Measurements from ENCODE around the gene ADGRE1. TPM values are rescaled to one million over a fixed set of nuclear protein-coding genes. Genes with fewer than 3 reads are reported as not detected.

The ADGRE1 gene
- polyA plus RNA-seq, 4 donors = 0.12 to 1.9 (median 0.38) TPM

DNA sequence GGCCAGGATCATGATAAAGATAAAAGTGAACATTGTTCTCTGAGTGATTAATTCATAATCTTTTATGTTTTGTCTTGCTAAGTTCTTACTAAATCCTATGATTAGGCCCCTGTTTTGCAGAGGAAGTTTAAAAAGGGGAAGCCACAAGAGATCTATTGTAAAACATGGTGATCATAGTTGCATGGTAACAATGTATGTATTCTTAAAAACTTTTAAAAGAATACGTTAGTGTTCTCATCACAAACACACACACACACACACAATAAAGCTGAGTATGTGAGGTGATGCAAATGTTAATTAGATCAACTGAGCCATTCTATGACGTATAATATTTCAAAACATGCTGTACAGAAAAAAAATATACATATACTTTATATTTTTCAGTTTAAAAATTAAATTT is 82.6 kb downstream of the ADGRE1 start:
- H3K9me3 ChIP-seq (ENCODE audit: control insufficient read depth in 2 of 2, insufficient read depth in 1 of 2, low read depth in 1 of 2, low read length in 1 of 2) = no peaks in the 10 kb centered on the region
- H3K27ac ChIP-seq (ENCODE audit: low read depth in 1 of 3, low read length in 2 of 3) = no peak overlapping the region
- no peaks in the 10 kb centered on the region for H3K36me3 ChIP-seq (ENCODE audit: control insufficient read depth in 3 of 3, insufficient read depth in 2 of 3, low read depth in 1 of 3, low read length in 3 of 3)
- WGBS, 3 donors = 72 to 73% (median 72%) methylated on average over 2 of the region's 2 CpGs
- DNase-seq = no peak
- H3K4me3 ChIP-seq (ENCODE audit: low read depth in 1 of 3, low read length in 3 of 3) = no peak overlapping the region
- no peak for FAIRE-seq
- no peaks in the 10 kb centered on the region for H3K27me3 ChIP-seq (ENCODE audit: control insufficient read depth in 3 of 3, insufficient read depth in 3 of 3, low read length in 3 of 3)
- H3K4me1 ChIP-seq (ENCODE audit: control insufficient read depth in 3 of 3, insufficient read depth in 2 of 3, low read depth in 1 of 3, low read length in 2 of 3) = no peaks in the 10 kb centered on the region

DNA sequence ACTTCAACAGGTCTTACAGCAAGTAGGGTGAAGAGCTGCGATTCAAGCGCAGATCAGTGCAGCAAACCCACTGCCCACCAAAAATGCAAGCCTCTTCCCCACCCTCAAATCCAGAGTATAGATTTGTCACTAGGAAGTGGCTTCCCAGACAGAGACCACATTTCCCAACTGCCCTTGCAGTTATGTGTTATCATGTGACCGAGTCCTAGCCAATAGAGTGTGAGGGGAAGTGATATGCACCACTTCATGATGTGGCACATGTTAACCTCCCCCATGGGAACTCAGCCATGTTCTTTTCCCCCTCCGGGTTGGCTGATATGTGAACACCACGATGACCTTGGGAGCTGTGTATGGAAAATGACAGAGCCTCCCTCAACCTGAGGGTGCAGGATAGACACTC is 83.1 kb downstream of the ADGRE1 start:
- no peaks in the 10 kb centered on the region for H3K27me3 ChIP-seq (ENCODE audit: control insufficient read depth in 3 of 3, insufficient read depth in 3 of 3, low read length in 3 of 3)
- no peaks in the 10 kb centered on the region for H3K9me3 ChIP-seq (ENCODE audit: control insufficient read depth in 2 of 2, insufficient read depth in 1 of 2, low read depth in 1 of 2, low read length in 1 of 2)
- no peaks in the 10 kb centered on the region for H3K4me1 ChIP-seq (ENCODE audit: control insufficient read depth in 3 of 3, insufficient read depth in 2 of 3, low read depth in 1 of 3, low read length in 2 of 3)
- no peak overlapping the region for H3K27ac ChIP-seq (ENCODE audit: low read depth in 1 of 3, low read length in 2 of 3)
- no peak overlapping the region for H3K4me3 ChIP-seq (ENCODE audit: low read depth in 1 of 3, low read length in 3 of 3)
- DNase-seq (no peak), FAIRE-seq (no peak)
- 82 to 88% (median 86%) methylated on average over 5 of the region's 5 CpGs for WGBS, 3 donors
- no peaks in the 10 kb centered on the region for H3K36me3 ChIP-seq (ENCODE audit: control insufficient read depth in 3 of 3, insufficient read depth in 2 of 3, low read depth in 1 of 3, low read length in 3 of 3)

DNA sequence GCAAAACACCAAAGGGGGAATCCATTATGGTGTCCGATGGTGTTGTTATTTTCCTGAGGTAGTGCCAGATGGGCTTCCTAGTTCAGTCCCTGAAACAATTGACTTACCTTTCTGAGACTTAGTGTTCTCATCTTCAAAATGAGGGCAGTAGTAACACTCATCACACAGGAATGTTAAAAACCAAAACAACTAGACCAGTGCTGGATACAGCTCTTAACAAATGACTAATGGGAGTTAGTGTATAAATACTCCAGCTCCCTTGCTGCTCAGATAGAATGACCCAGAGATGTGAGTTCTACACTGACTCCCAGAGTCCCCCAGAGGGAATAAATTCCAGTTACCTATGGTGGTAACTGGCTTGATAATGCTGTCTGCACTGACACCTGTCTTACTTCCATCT is 84.0 kb downstream of the ADGRE1 start:
- no peak overlapping the region for H3K4me3 ChIP-seq (ENCODE audit: low read depth in 1 of 3, low read length in 3 of 3)
- no peak overlapping the region for H3K27ac ChIP-seq (ENCODE audit: low read depth in 1 of 3, low read length in 2 of 3)
- no peaks in the 10 kb centered on the region for H3K9me3 ChIP-seq (ENCODE audit: control insufficient read depth in 2 of 2, insufficient read depth in 1 of 2, low read depth in 1 of 2, low read length in 1 of 2)
- H3K36me3 ChIP-seq (ENCODE audit: control insufficient read depth in 3 of 3, insufficient read depth in 2 of 3, low read depth in 1 of 3, low read length in 3 of 3) = no peaks in the 10 kb centered on the region
- no peak for DNase-seq
- H3K4me1 ChIP-seq (ENCODE audit: control insufficient read depth in 3 of 3, insufficient read depth in 2 of 3, low read depth in 1 of 3, low read length in 2 of 3) = no peaks in the 10 kb centered on the region
- no peak for FAIRE-seq
- WGBS, 3 donors = 88 to 100% (median 100%) methylated on average over 1 of the region's 1 CpG
- no peaks in the 10 kb centered on the region for H3K27me3 ChIP-seq (ENCODE audit: control insufficient read depth in 3 of 3, insufficient read depth in 3 of 3, low read length in 3 of 3)

DNA sequence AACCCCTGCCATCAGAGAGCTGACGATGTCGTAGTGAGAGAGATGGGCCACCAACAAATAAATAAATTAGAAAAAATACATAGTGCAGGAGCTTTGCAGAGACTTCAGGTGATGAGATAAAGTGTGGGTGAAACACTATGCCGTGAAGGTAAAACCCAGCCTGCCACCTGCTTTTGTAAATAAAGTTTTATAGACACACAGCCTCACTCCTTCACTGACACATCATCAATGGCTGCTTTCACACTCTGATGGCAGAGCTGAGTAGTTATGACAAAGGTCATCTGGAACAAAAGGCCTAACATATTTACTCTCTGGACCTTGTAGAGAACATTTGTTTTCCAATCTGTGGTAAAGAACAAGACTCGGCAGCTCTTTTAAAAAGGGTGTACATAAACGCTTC is 88.8 kb downstream of the ADGRE1 start:
- H3K9me3 ChIP-seq (ENCODE audit: control insufficient read depth in 2 of 2, insufficient read depth in 1 of 2, low read depth in 1 of 2, low read length in 1 of 2) = peaks cover 2 to 13% of the 10 kb centered on the region in 2 donors
- H3K36me3 ChIP-seq (ENCODE audit: control insufficient read depth in 3 of 3, insufficient read depth in 2 of 3, low read depth in 1 of 3, low read length in 3 of 3) = no peaks in the 10 kb centered on the region
- FAIRE-seq = no peak
- DNase-seq = no peak
- H3K4me1 ChIP-seq (ENCODE audit: control insufficient read depth in 3 of 3, insufficient read depth in 2 of 3, low read depth in 1 of 3, low read length in 2 of 3) = no peaks in the 10 kb centered on the region
- H3K4me3 ChIP-seq (ENCODE audit: low read depth in 1 of 3, low read length in 3 of 3) = no peak overlapping the region
- peaks cover 0 to 2% (median 0%) of the 10 kb centered on the region in 3 donors for H3K27me3 ChIP-seq (ENCODE audit: control insufficient read depth in 3 of 3, insufficient read depth in 3 of 3, low read length in 3 of 3)
- WGBS, 3 donors = 80 to 89% (median 89%) methylated on average over 5 of the region's 5 CpGs
- no peak overlapping the region for H3K27ac ChIP-seq (ENCODE audit: low read depth in 1 of 3, low read length in 2 of 3)

DNA sequence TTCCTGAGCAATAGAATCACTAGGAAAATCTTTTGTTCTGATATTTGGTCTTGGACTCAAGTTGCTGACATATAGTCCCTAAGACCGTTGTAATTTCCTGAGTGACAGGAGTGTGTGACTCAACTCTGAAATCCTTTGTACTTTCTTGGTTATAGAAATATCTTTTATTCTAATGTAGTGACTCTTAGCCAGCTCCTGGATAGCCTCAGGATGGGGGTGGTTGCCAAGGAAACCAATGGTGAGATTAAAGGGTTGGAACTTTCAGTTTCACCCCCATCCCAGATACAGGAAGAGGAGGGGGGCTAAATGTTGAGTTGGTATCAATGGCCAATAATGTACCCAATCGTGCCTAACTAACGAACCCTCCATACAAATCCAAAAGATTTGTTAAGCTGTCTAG is 92.0 kb downstream of the ADGRE1 start:
- FAIRE-seq (no peak), DNase-seq (no peak)
- WGBS, 3 donors = 52 to 79% (median 75%) methylated on average over 3 of the region's 3 CpGs
- H3K4me1 ChIP-seq (ENCODE audit: control insufficient read depth in 3 of 3, insufficient read depth in 2 of 3, low read depth in 1 of 3, low read length in 2 of 3) = no peaks in the 10 kb centered on the region
- H3K9me3 ChIP-seq (ENCODE audit: control insufficient read depth in 2 of 2, insufficient read depth in 1 of 2, low read depth in 1 of 2, low read length in 1 of 2) = peaks cover 2 to 15% of the 10 kb centered on the region in 2 donors
- H3K27ac ChIP-seq (ENCODE audit: low read depth in 1 of 3, low read length in 2 of 3) = no peak overlapping the region
- H3K36me3 ChIP-seq (ENCODE audit: control insufficient read depth in 3 of 3, insufficient read depth in 2 of 3, low read depth in 1 of 3, low read length in 3 of 3) = no peaks in the 10 kb centered on the region
- H3K27me3 ChIP-seq (ENCODE audit: control insufficient read depth in 3 of 3, insufficient read depth in 3 of 3, low read length in 3 of 3) = peaks cover 0 to 2% (median 0%) of the 10 kb centered on the region in 3 donors
- H3K4me3 ChIP-seq (ENCODE audit: low read depth in 1 of 3, low read length in 3 of 3) = no peak overlapping the region

DNA sequence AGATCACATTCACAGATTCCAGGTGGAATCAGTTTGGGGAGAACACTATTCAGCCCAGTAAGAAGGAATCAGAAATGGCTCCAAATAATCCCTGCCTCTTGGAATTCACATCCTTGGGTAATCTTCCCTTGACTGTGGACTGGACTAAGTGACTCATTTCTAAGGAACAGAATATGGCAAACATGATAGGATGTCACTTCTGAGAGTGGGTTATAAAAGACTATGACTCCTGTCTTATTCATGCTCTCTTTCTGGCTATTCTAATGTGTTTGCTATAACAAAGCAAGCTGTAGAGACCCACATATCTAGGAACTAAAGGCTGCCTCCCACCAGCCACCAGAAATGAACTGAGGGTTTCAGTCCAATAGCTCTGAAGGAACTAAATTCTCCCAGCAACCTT is 96.1 kb downstream of the ADGRE1 start:
- no peaks in the 10 kb centered on the region for H3K4me1 ChIP-seq (ENCODE audit: control insufficient read depth in 3 of 3, insufficient read depth in 2 of 3, low read depth in 1 of 3, low read length in 2 of 3)
- no peak for FAIRE-seq
- H3K4me3 ChIP-seq (ENCODE audit: low read depth in 1 of 3, low read length in 3 of 3) = no peak overlapping the region

DNA sequence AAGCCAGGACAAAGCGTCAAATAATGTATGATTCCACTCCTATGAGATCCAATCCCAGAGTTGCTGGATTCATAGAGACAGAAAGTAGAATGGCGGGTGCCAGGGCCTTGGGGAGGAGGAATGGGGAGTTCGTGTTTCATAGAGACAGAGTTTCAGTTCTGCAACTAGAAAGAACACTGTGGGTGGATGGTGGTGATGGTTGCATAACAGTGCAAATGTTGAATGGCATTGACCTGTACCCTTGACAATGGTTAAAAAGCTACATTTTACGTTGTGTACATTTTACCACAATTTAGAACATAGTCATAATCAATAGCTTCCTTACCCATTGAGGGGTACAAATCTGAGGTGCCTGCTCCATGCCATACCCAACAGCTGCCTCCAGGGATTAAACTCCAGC is 100.5 kb downstream of the ADGRE1 start:
- Histone ChIP-seq H3K36me3 (ENCODE audit: control insufficient read depth in 3 of 3, insufficient read depth in 2 of 3, low read depth in 1 of 3, low read length in 3 of 3) (no peaks in the 10 kb centered on the region), H3K27me3 (ENCODE audit: control insufficient read depth in 3 of 3, insufficient read depth in 3 of 3, low read length in 3 of 3) (no peaks in the 10 kb centered on the region), H3K4me1 (ENCODE audit: control insufficient read depth in 3 of 3, insufficient read depth in 2 of 3, low read depth in 1 of 3, low read length in 2 of 3) (no peaks in the 10 kb centered on the region), H3K9me3 (ENCODE audit: control insufficient read depth in 2 of 2, insufficient read depth in 1 of 2, low read depth in 1 of 2, low read length in 1 of 2) (peaks cover 0 to 12% of the 10 kb centered on the region in 2 donors), H3K4me3 (ENCODE audit: low read depth in 1 of 3, low read length in 3 of 3) (no peak overlapping the region), H3K27ac (ENCODE audit: low read depth in 1 of 3, low read length in 2 of 3) (no peak overlapping the region)
- DNase-seq = no peak
- WGBS, 3 donors = 43 to 54% (median 51%) methylated on average over 4 of the region's 4 CpGs
- FAIRE-seq = no peak

More for the DNA sequence above, 96.1 kb downstream of the ADGRE1 start:
- H3K27me3 ChIP-seq (ENCODE audit: control insufficient read depth in 3 of 3, insufficient read depth in 3 of 3, low read length in 3 of 3) = no peaks in the 10 kb centered on the region
- H3K9me3 ChIP-seq (ENCODE audit: control insufficient read depth in 2 of 2, insufficient read depth in 1 of 2, low read depth in 1 of 2, low read length in 1 of 2) = peaks cover 0 to 18% of the 10 kb centered on the region in 2 donors
- H3K36me3 ChIP-seq (ENCODE audit: control insufficient read depth in 3 of 3, insufficient read depth in 2 of 3, low read depth in 1 of 3, low read length in 3 of 3) = no peaks in the 10 kb centered on the region
- no peak for DNase-seq
- no peak overlapping the region for H3K27ac ChIP-seq (ENCODE audit: low read depth in 1 of 3, low read length in 2 of 3)

DNA sequence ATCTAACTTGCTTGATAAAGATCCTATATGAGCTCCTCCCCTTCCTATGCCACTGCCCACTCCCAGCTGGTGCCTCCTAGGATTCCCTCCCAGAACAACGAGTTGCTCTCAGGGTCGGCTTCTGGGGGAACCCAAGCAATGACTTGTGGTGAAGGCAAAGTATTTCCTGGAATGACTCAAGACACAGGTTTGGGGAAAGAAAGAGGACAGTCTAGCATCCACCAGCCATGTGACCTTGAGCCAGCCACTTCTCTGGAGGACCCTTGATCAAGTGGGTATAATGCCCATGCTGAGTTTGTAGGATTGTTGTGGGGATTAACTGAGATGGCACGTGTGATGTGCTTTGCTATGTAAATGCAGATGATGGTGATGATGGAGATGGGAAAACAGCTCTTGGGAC is 100.9 kb downstream of the ADGRE1 start:
- no peaks in the 10 kb centered on the region for H3K27me3 ChIP-seq (ENCODE audit: control insufficient read depth in 3 of 3, insufficient read depth in 3 of 3, low read length in 3 of 3)
- H3K36me3 ChIP-seq (ENCODE audit: control insufficient read depth in 3 of 3, insufficient read depth in 2 of 3, low read depth in 1 of 3, low read length in 3 of 3) = no peaks in the 10 kb centered on the region
- H3K4me3 ChIP-seq (ENCODE audit: low read depth in 1 of 3, low read length in 3 of 3) = no peak overlapping the region
- FAIRE-seq (no peak), DNase-seq (no peak)
- WGBS, 3 donors = 46 to 52% (median 51%) methylated on average over 3 of the region's 3 CpGs
- no peaks in the 10 kb centered on the region for H3K4me1 ChIP-seq (ENCODE audit: control insufficient read depth in 3 of 3, insufficient read depth in 2 of 3, low read depth in 1 of 3, low read length in 2 of 3)
- no peak overlapping the region for H3K27ac ChIP-seq (ENCODE audit: low read depth in 1 of 3, low read length in 2 of 3)
- H3K9me3 ChIP-seq (ENCODE audit: control insufficient read depth in 2 of 2, insufficient read depth in 1 of 2, low read depth in 1 of 2, low read length in 1 of 2) = peaks cover 0 to 12% of the 10 kb centered on the region in 2 donors
